Measurements from ENCODE around the gene ERC1.

ERC1 gene

DNA sequence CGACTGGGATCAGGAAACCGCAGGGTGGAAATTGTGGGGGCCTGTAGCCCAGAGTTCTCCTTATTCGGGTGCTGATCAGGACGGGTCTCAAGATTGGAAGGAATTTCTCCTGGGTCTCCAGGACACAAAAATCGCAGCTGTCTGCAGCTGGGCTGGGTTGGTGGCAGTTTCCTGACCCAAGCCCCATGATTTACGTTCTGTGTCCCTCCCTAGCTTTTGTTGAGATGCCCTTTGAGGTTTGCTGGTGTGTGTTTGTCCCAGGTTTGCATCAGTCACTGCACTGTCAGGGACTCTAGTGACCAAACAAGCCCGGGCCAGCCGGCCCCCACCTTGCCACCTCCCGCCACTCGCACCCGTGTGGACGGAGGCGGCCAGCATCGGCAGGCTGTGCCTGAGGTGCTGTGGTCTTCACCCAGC lies 513.9 kb downstream of the ERC1 start:
- TF ChIP-seq, protein P1, sequence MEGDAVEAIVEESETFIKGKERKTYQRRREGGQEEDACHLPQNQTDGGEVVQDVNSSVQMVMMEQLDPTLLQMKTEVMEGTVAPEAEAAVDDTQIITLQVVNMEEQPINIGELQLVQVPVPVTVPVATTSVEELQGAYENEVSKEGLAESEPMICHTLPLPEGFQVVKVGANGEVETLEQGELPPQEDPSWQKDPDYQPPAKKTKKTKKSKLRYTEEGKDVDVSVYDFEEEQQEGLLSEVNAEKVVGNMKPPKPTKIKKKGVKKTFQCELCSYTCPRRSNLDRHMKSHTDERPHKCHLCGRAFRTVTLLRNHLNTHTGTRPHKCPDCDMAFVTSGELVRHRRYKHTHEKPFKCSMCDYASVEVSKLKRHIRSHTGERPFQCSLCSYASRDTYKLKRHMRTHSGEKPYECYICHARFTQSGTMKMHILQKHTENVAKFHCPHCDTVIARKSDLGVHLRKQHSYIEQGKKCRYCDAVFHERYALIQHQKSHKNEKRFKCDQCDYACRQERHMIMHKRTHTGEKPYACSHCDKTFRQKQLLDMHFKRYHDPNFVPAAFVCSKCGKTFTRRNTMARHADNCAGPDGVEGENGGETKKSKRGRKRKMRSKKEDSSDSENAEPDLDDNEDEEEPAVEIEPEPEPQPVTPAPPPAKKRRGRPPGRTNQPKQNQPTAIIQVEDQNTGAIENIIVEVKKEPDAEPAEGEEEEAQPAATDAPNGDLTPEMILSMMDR (IDR thresholded peaks at IDR 0.05; ENCODE audit: low read depth, low read length), result no peak
- TF ChIP-seq MAX (IDR thresholded peaks at IDR 0.05; ENCODE audit: low read depth, low read length) (no peak), MYC (IDR thresholded peaks at IDR 0.05; ENCODE audit: low read depth, low read length) (no peak), POLR2A (IDR thresholded peaks at IDR 0.05; ENCODE audit: extremely low read depth, insufficient read length) (no peak)

DNA sequence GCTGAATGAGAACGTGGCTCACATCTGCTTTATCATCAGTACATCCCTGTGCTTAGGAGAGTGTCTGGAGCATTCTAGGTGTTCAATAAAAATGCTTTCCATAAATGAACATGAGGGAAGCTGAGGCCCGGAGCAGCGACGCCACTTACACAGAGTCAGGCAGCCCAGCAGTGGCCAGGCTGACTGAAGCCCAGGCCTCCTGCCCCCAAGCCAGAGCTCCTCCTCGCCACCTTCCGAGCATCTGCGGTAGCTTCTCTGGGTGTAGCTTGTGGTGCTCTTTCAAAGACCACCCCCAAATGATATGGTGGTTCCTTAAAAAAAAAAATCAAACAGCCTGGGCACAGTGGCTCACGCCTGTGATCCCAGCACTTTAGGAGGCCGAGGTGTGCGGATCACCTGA lies 514.6 kb downstream of the ERC1 start:
- no peak overlapping the region for H3K4me3 ChIP-seq (ENCODE audit: low read depth, low read length)
- TF ChIP-seq MYC (IDR thresholded peaks at IDR 0.05; ENCODE audit: low read depth, low read length), result no peak
- TF ChIP-seq, protein P1 (IDR thresholded peaks at IDR 0.05; ENCODE audit: low read depth, low read length), result no peak
- TF ChIP-seq MAX (IDR thresholded peaks at IDR 0.05; ENCODE audit: low read depth, low read length), result no peak
- no peak for TF ChIP-seq POLR2A (IDR thresholded peaks at IDR 0.05; ENCODE audit: extremely low read depth, insufficient read length)
- DNase-seq (ENCODE audit: low read depth), result no peak

More for the DNA sequence above, 513.9 kb downstream of the ERC1 start:
- no peak for DNase-seq (ENCODE audit: low read depth)
- H3K4me3 ChIP-seq (ENCODE audit: low read depth, low read length), result no peak overlapping the region

- TF ChIP-seq POLR2A (IDR thresholded peaks at IDR 0.05; ENCODE audit: extremely low read depth, insufficient read length) (no peak), MYC (IDR thresholded peaks at IDR 0.05; ENCODE audit: low read depth, low read length) (no peak)
- TF ChIP-seq, protein P1 (IDR thresholded peaks at IDR 0.05; ENCODE audit: low read depth, low read length), result no peak
- no peak for DNase-seq (ENCODE audit: low read depth)
- H3K4me3 ChIP-seq (ENCODE audit: low read depth, low read length), result no peak overlapping the region
Observed at GRCh38 chr12:1507308-1507707, 516.3 kb downstream of the ERC1 start.

DNA sequence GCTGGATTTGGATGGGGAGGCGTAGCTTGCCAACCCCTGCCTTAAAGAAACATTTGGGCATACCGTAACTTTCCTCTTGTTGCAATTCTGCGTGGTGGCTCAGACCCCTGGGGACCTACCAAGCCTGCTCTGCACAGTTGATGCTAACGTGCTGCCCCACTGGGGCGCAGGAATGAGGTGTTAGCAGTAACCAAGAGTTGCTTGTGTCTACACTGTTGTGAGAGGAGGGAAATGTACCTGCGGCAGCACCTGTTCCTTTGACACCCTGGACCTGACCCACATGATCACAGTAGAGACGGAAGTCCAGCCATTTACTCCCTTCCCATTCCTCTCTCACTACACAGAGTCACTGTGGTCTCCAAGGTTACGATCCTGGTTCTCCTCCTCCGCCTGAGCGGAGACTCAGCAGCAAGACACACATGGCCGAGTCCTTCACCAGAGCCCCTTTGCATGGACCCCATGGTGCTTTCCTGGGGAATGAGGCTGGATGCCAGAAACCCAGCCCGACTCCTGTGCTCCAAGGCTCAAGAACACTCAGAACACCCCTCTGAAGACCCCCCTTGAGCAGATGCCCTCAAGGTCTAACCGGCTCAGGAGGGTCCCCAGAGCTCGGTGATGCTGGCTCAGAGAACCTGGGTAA lies 518.5 kb downstream of the ERC1 start:
- TF ChIP-seq POLR2A (IDR thresholded peaks at IDR 0.05; ENCODE audit: extremely low read depth, insufficient read length), result no peak
- TF ChIP-seq, protein P1 (IDR thresholded peaks at IDR 0.05; ENCODE audit: low read depth, low read length), result no peak
- TF ChIP-seq MYC (IDR thresholded peaks at IDR 0.05; ENCODE audit: low read depth, low read length), result no peak
- TF ChIP-seq MAX (IDR thresholded peaks at IDR 0.05; ENCODE audit: low read depth, low read length), result no peak
- H3K4me3 ChIP-seq (ENCODE audit: low read depth, low read length), result no peak overlapping the region
- no peak for DNase-seq (ENCODE audit: low read depth)

DNA sequence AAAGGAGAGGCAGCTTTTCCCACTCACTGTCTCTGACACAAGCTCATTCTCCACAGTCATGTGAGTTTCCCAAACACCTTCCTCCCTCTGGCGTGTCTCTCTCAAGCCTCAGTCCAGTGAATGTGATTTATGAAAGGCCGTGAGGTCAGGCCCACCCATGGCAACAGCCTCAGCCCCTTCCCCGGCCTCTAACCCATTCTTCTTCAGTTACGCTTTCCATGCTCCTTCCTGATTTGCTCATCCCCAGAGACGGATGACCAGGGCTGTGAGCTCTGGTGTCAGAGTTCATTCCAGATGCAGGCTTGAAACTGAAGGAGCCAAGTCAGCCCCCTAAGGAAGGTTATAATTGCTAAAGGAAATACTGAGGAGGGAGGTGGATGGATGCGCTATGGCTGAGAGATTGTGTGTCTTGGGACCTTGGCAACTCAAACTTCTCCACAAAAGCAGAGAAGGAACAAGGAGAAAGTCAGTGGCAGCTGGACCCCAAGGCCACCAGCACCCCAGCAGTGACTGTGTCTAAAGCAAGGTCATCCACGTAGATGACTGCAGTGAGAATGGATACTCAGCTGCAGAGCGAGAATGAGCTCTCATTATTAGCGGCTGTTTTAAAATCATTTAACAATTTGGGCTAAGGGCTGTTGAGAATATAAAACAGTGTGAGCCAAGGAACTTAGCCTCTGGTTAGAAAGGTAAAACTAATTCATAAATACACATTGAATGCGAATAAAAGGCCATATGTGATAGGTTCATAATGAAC lies 519.2 kb downstream of the ERC1 start:
- no peak for DNase-seq (ENCODE audit: low read depth)
- H3K4me3 ChIP-seq (ENCODE audit: low read depth, low read length), result no peak overlapping the region
- no peak for TF ChIP-seq POLR2A (IDR thresholded peaks at IDR 0.05; ENCODE audit: extremely low read depth, insufficient read length)
- TF ChIP-seq MAX (IDR thresholded peaks at IDR 0.05; ENCODE audit: low read depth, low read length), result no peak
- TF ChIP-seq, protein P1 (IDR thresholded peaks at IDR 0.05; ENCODE audit: low read depth, low read length), result no peak
- no peak for TF ChIP-seq MYC (IDR thresholded peaks at IDR 0.05; ENCODE audit: low read depth, low read length)

Measured in NB4 (cell line).